SK-N-MC (cell line): ENCODE data around the gene CACNB4.
"Not testable (repeated sequence)": the region's sequence is repeated elsewhere in the genome, so short reads cannot be mapped to it uniquely, and the experiment has no call there.

ENCODE experiments used
- DNase-seq: peaks from one replicate; pipeline ENCODE4 v3.0.0-alpha.2; 2011; ENCODE audit warnings: low read depth, low spot score
- H3K27ac ChIP-seq: fragments of 200-600 bp; sonication (generic); 2 replicates; pipeline ENCODE4 v1.5.1; 2016; ENCODE audit warnings: mixed run types
- H3K36me3 ChIP-seq: fragments of 200-600 bp; sonication (generic); 2 replicates; pipeline ENCODE4 v1.6.1; 2017; ENCODE audit warnings: antibody characterized with exemption, low read length, mixed read lengths; ENCODE audit not compliant: insufficient read depth
- H3K4me3 ChIP-seq: fragments of 200-600 bp; sonication (generic); 2 replicates; pipeline ENCODE4 v1.5.1; 2016
- H3K9ac ChIP-seq: fragments of 200-600 bp; sonication (generic); 2 replicates; pipeline ENCODE4 v1.8.0; 2017; ENCODE audit warnings: mixed run types, mixed read lengths; ENCODE audit not compliant: insufficient read length
- H3K9me3 ChIP-seq: fragments of 200-600 bp; sonication (generic); 2 replicates; pipeline ENCODE4 v1.6.1; 2017; ENCODE audit warnings: low read depth, mild to moderate bottlenecking, antibody characterized with exemption, low read length, moderate library complexity, mixed read lengths
- EZH2 ChIP-seq: fragments of 200-600 bp; sonication (generic); IDR thresholded peaks from one replicate; pipeline ENCODE4 v1.6.1; 2017; ENCODE audit warnings: antibody characterized with exemption
- FOXP2 ChIP-seq: optimal IDR thresholded peaks from 2 replicates; pipeline ENCODE3; 2011; ENCODE audit warnings: mild to moderate bottlenecking, moderate library complexity; ENCODE audit not compliant: insufficient read depth; ENCODE audit errors: extremely low read length, control extremely low read depth
- POLR2AphosphoS5 ChIP-seq: IDR thresholded peaks from 2 replicates; pipeline ENCODE4 v1.6.1; 2012; ENCODE audit warnings: mild to moderate bottlenecking, low read depth, low read length, borderline replicate concordance

The CACNB4 gene

DNA sequence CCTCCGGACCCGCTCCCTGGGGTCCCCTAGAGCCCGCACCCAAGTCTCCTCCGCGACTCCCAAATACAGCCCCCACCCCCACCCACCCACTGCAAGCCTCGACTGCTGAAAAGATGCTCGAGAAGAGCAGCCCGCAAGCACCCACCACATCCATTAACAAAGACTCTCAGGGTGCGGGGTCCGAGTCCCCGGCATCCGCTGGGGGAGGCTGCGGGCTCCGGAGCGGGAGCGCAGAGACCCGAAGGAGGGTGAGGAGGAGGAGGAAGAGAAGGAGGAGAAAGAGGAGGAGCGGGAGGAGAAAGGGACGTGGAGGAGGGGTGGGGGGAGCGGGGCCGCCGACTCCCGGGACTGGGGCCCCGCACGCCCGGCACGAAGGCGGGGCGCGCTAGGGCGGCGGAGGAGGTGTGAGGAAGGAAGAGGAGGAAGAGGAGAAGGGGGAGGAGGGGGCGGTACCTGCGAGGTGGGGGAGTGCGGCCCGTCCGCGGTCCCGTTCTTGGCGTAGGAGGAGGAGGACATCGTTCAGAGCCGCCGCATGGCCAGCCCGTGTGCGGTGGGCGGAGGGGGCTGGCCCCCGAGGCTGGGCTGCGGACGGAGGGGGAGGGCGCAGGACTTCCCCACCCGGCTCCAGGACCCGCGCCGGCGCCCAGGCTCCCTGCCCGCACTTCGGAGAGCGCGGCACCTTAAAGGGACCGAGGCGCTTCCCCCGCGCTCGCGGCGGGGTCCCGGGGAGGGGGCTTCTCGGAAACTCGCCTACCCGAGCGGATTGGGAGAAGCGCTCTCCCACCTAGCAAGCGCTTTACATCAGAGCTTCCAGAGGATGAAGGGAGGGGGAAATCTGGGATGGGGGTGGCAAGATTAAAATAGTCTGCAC is at the start of gene CACNB4:
Gene CACNB4 (minus strand): TSS at position 549 of the 871 bp plus-strand sequence.
- H3K27ac ChIP-seq, result no peak within 1 kb of the TSS
- H3K4me3 ChIP-seq, result peak within 1 kb of the TSS; percentile 89
- H3K36me3 ChIP-seq, result no peaks in the 10 kb centered on the region
- peak within 1 kb of the TSS; percentile 70 for H3K9ac ChIP-seq
- TF ChIP-seq FOXP2, result no peak
- H3K9me3 ChIP-seq, result no peaks in the 10 kb centered on the region
- DNase-seq, result no peak

DNA sequence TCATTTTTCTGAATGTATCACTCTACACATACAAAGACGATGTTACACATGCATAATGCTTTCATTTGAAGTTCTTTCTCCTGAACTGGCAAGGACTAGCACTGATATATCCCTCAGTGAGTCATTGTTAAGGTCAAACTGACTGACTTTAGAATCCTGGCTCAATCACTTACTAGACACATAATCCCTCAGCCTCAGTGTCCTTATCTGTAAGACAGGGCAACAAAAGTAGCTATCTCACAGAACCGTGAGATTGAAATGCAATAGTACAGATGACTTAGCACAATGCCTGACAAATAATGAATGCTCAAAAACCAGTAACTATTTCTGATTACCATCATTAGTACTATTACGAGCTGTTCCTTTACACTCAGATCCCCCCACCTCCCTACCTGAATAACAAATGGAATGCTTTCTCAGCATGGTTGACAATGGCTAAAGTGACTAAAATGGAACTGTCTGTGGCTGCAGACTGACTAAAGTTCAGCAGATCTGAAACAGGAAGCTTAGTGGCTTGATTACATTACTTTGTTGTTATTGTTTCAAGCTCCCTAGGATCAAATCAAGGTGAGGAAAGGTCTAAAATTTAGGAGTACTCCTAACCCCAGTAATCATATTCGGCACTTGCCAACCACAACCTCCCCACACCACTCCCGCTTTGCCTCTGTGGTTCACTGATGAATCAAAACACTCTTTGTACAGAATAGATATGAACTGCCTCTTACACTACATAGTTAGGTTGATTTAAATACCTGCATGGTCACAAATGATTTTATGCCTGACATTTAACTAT is 35.8 kb upstream of the CACNB4 start:
- no peak overlapping the region for H3K4me3 ChIP-seq
- 0 out of 2 replicates have a peak, but pooled peaks cover 4% of the 10 kb centered on the region for H3K36me3 ChIP-seq
- TF ChIP-seq POLR2AphosphoS5, result no peak
- no peak for TF ChIP-seq EZH2
- no peak for TF ChIP-seq FOXP2
- H3K9ac ChIP-seq, result no peak overlapping the region
- no peak for DNase-seq
- no peaks in the 10 kb centered on the region for H3K9me3 ChIP-seq
- H3K27ac ChIP-seq, result no peak overlapping the region

DNA sequence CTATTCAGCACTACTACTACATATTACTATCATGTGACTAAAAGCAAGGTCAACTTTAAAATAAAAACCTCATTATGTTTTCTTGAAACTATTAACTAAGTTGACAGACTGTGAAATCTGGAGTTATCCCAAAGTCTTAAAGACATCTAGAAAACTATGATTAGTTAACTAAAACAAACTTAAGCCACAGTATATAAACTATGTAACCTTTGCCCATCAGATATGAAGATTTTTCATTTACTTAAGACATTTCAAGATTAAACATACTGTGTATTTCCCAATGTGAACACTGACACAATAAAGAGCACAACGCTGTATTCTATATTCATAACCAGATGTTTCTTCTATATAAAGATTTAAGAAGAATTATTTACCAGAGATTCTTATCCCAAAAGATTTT is 33.5 kb upstream of the CACNB4 start:
- no peaks in the 10 kb centered on the region for H3K9me3 ChIP-seq
- H3K27ac ChIP-seq, result no peak overlapping the region
- H3K36me3 ChIP-seq, result 0 out of 2 replicates have a peak, but pooled peaks cover 4% of the 10 kb centered on the region
- no peak overlapping the region for H3K9ac ChIP-seq
- no peak overlapping the region for H3K4me3 ChIP-seq
- TF ChIP-seq POLR2AphosphoS5 (no peak), EZH2 (no peak), FOXP2 (no peak)
- DNase-seq, result no peak

DNA sequence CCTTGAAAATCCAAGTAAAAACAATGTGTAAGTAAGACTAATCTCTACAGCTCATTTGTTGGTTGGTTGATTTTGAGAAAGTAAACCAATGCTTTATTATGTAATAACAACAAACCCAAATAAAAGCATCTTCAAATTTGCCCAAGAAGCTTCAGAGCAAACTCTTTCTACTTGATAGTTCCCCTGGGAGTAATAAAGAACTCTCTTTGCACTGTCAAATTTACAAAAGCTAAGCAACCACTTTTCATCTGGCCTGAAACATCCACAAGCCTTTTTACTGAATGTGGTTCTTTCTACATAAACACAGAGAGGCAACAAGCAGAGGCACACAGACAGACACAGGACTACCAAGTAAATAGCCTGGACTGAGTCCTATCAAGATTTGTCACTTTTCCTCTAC is 28.8 kb upstream of the CACNB4 start:
- no peak overlapping the region for H3K4me3 ChIP-seq
- DNase-seq, result peak; percentile 32
- H3K9me3 ChIP-seq, result no peaks in the 10 kb centered on the region
- 0 out of 2 replicates have a peak, but pooled peaks cover 4% of the 10 kb centered on the region for H3K36me3 ChIP-seq
- TF ChIP-seq POLR2AphosphoS5 (no peak), EZH2 (no peak), FOXP2 (no peak)
- H3K9ac ChIP-seq, result no peak overlapping the region
- H3K27ac ChIP-seq, result peak overlapping the region; percentile 55

DNA sequence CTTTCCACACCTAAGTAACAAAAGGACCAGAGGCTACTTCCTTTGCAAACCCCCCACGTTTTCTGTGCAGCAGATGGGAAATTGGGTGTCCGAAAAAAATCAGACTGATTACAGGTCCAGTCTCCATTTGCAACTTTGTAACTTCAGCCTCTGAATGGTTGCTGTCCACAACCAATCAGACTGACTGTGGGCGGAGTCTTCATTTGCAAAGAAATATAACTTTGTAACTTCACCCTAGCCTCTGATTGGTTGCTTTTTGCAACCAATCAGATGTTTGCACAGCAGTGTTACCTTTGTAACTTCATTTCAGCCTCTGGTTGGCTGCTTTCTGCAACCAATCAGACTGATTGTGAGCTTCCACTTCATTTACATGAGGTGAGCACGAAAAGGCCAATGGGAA is 27.8 kb upstream of the CACNB4 start:
- no peak overlapping the region for H3K9ac ChIP-seq
- no peaks in the 10 kb centered on the region for H3K9me3 ChIP-seq
- DNase-seq, result no peak
- H3K36me3 ChIP-seq, result 0 out of 2 replicates have a peak, but pooled peaks cover 4% of the 10 kb centered on the region
- H3K27ac ChIP-seq, result no peak overlapping the region
- no peak overlapping the region for H3K4me3 ChIP-seq
- no peak for TF ChIP-seq FOXP2
- no peak for TF ChIP-seq EZH2
- TF ChIP-seq POLR2AphosphoS5, result no peak

DNA sequence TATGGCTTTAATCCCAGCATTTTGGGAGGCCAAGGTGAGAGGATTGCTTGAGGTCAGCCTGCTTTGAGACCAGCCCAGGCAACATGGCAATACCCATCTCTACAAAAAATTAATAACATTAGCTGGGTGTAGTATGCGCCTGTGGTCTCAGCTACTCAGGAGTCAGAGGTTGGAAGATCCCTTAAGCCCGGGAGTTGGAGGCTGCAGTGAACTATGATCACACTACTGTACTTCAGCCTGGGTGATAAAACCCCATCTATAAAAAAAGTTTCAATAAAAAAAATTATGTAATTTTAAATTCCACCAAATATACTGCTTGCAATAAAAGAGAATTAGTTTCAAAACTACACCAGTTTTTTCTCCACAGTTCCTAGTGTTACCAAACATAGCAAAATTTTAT is 23.3 kb upstream of the CACNB4 start:
- H3K36me3 ChIP-seq, result no peaks in the 10 kb centered on the region
- no peak overlapping the region for H3K4me3 ChIP-seq
- TF ChIP-seq EZH2 (no peak), POLR2AphosphoS5 (no peak), FOXP2 (no peak)
- H3K27ac ChIP-seq, result no peak overlapping the region
- DNase-seq, result no peak
- no peaks in the 10 kb centered on the region for H3K9me3 ChIP-seq
- H3K9ac ChIP-seq, result no peak overlapping the region

DNA sequence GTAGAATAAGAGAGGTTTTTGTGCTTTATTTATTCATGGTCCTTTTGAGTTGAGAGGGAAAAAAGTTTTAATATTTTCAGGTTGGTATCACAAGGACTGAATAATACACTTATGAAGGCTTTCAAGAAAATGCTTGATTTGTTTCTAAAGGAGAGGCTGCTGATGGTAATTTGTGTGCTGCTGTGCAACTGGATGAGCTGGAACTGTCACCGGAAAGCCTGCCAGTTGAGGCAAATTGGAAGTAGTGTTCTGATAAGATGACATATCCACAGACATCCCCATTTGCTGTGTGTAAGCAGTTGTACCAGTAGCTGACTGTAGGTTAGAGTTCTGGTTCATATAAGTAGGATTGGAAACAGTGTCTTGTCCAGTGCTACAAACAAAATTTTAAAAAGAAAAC is 21.6 kb upstream of the CACNB4 start:
- no peaks in the 10 kb centered on the region for H3K36me3 ChIP-seq
- TF ChIP-seq FOXP2 (no peak), POLR2AphosphoS5 (no peak), EZH2 (no peak)
- no peak for DNase-seq
- no peaks in the 10 kb centered on the region for H3K9me3 ChIP-seq
- no peak overlapping the region for H3K27ac ChIP-seq
- no peak overlapping the region for H3K4me3 ChIP-seq
- H3K9ac ChIP-seq, result no peak overlapping the region

DNA sequence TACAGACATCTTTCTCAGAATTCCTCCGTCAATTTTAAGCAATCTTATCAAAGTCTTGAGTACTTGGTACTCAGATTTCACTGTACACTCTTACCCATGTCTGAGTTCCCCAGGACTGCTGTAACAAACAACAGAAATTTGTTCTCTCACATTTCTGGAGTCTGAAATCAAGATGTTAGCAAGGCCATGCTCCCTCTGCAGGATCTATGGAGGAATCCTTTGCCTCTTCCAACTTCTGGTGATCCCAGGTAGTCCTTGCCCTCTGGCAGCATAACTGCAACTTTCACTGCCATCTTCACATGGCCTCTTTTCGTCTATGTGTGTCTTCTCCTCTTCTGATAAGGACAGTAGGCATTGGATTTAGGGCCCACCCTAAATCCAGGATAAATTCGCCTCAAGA is 17.1 kb upstream of the CACNB4 start:
- no peak for DNase-seq
- Histone ChIP-seq H3K4me3 (no peak overlapping the region), H3K9me3 (no peaks in the 10 kb centered on the region), H3K9ac (no peak overlapping the region), H3K36me3 (no peaks in the 10 kb centered on the region), H3K27ac (no peak overlapping the region)
- TF ChIP-seq POLR2AphosphoS5 (no peak), EZH2 (no peak)

DNA sequence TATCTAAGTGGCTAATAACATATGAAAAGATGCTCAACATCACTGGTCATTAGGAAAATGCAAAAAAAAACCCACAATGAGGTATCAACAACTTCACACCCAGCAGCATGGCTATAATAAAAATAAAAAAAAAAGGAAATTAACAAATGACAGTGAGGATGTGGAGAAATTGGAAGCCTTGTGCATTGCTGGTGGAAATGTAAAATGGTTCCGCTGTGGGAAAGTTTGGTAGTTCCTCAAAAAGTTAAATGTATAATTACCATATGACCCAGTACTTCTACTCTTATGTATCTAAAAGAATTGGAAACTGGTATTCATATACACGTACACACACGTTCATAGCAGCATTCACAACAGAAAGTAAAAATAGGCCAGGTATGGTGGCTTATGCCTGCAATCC is 15.5 kb upstream of the CACNB4 start:
- H3K36me3 ChIP-seq, result no peaks in the 10 kb centered on the region
- H3K9me3 ChIP-seq, result no peaks in the 10 kb centered on the region
- no peak overlapping the region for H3K27ac ChIP-seq
- no peak for TF ChIP-seq FOXP2
- no peak for TF ChIP-seq EZH2
- no peak overlapping the region for H3K9ac ChIP-seq
- H3K4me3 ChIP-seq, result no peak overlapping the region
- DNase-seq, result no peak

DNA sequence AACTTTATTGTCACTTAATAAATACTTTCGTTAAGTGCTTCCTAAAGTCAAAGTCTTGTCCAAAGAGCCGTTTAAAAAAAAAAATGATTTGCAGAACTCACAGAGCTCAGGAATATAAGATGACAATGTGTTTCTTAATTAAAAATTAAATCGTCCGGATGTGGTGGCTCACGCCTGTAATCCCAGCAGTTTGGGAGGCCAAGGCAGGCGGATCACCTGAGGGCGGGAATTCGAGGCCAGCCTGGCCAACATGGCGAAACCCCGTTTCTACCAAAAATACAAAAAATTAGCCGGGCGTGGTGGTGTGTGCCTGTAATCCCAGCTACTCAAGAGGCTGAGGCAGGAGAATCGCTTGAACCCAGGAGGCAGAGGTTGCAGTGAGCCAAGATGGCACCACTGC is 8.3 kb upstream of the CACNB4 start:
- H3K36me3 ChIP-seq, H3K4me3 ChIP-seq, H3K9me3 ChIP-seq, H3K9ac ChIP-seq, H3K27ac ChIP-seq, DNase-seq: not testable (repeated sequence)
